ENCODE results near the gene BAG1.

BAG1 gene

DNA sequence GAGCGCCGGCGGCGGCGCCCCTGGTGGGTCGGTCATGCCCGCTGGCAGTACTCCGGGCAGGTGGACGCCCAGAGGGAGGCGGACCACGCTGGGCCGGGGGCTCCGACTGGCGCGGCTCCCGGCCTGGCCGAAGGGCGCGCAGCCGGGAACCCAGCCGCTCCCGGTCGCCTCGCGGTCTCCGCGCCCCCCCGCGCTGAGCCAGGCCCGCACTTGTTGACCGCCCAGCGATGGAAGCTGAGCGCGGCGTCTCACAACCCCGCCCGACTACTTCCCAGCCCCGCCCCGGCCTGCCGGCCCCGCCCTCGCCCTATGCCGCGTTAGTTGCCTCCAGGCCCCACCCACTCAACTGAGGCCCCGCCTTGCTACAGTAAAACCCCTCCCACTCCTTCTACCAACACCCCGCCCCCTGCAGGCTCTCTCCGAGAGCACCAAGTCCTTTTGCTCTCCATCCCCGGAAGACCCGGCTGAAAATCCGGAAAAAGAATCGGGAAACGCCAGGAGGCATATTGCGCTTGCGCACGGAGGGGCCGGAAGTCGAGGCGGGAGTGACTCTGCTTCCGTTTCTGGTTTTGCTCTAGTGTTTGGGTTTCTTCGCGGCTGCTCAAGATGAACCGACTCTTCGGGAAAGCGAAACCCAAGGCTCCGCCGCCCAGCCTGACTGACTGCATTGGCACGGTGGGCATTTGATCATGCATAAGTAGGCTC, at the start of gene BAG1, which contains the start of gene CHMP5:
Gene BAG1 (minus strand): TSS at position 236 of the 705 bp plus-strand sequence.
Gene CHMP5 (plus strand): TSS at position 577 of the 705 bp plus-strand sequence. CDS start 30 bp downstream, at position 607.
- in situ Hi-C loops (cut with HindIII; ENCODE audit: low sequenced_read_pairs) = no loop called here

GRCh38 chr9:33311953-33312352, 47.4 kb upstream of the BAG1 start:
- in situ Hi-C loops (cut with HindIII; ENCODE audit: low sequenced_read_pairs) = no loop called here

DNA sequence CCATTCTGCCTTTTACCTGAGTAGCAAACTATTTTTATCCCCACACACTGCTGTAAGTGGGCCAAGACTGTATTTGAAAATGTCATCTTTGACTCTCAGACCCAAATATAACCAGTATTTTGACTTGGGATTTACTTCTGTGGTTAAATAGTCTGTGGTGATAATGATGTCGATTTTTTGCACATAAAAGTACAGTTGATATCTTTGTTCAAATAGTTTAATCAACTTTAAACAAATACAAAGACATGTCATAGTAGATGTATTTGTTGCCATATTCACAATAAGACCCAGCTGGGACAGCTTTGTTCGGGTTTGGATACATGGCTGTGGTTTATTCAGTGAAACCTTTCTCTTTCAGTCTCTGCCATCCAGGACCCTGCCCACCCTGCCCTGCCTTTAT, 46.2 kb upstream of the BAG1 start:
- in situ Hi-C loops (cut with HindIII; ENCODE audit: low sequenced_read_pairs) = no loop called here

DNA sequence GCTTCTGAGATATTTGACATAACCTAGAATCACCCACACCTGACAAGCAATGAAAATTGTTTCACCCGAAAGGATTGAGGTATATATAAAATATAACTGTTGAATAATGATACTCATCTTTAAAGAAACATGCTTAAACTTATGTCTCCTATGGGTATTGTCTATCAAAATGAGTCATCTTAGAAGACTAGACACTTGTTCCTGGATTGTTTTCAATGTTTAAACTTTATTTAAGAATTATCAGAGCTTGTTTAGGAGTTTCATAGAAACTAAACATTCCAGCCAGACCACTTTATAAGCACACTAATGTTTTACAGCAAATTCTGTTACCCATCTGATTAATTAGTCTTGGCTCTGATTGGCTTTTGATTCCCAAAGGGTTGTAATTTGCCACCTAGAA, 45.4 kb upstream of the BAG1 start:
- in situ Hi-C loops (cut with HindIII; ENCODE audit: low sequenced_read_pairs) = no loop called here

DNA sequence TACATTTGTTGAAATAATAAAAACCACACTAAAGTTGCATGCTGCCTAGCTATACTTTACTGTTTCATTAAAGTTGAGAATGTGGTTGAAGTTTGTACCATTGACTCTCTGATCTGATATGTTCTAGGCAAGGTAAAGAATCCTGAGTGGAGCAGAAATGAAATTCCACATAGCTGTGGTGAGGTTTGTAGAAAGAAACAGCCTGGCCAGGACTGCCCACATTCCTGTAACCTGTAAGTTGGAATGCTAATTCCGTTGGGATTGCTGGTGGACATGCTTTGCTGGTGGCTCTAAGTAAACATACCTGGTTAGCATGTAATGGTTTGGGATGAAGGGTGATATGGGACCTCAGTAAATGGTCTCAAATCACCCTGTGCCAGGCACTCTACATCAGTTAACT, 42.6 kb upstream of the BAG1 start:
- in situ Hi-C loops (cut with HindIII; ENCODE audit: low sequenced_read_pairs) = no loop called here

GRCh38 chr9:33306037-33306436, 41.5 kb upstream of the BAG1 start:
- in situ Hi-C loops (cut with HindIII; ENCODE audit: low sequenced_read_pairs) = no loop called here

DNA sequence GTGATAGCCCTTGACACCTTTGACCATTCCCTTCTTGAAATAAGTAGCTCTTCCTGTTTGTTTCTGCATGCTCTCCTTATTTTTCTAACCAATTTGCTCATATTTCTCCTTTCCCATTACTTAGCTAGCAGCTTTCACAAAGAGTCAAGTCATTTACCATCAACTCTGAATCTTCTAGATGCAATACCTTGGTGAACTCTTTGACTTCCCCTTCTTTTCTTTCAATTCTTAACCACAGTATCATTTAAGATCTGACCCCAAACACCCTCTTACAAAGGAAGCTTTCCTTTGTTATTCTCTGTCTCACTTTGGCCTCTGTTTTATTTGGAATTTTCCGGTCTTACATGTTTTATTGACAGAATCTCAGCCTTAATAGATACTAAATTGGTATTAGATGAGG, 39.9 kb upstream of the BAG1 start:
- in situ Hi-C loops (cut with HindIII; ENCODE audit: low sequenced_read_pairs) = no loop called here

- in situ Hi-C loops (cut with HindIII; ENCODE audit: low sequenced_read_pairs) = no loop called here
Measured at GRCh38 chr9:33300546-33300945, 36.0 kb upstream of the BAG1 start.

DNA sequence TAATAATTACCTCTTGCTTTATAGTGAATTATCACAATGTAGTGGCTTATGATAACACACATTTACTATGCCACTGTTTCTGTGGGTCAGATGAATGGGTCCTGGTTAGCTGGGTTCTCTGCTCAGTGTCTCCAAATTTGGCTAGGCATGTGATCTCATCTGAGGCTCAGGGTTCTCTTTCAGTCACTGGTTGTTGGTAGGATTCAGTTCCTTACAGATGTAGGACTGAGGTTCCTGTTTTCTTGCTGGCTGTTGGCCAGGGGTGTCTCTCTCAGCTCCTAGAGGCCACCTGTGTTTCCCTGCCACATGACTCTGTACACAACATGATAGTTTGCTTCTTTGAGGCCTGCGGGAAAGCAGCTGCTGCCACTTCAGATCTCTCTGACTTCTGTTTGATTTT, 32.9 kb upstream of the BAG1 start:
- in situ Hi-C loops (cut with HindIII; ENCODE audit: low sequenced_read_pairs) = no loop called here

GRCh38 chr9:33295571-33295970, 31.1 kb upstream of the BAG1 start:
- in situ Hi-C loops (cut with HindIII; ENCODE audit: low sequenced_read_pairs) = no loop called here

DNA sequence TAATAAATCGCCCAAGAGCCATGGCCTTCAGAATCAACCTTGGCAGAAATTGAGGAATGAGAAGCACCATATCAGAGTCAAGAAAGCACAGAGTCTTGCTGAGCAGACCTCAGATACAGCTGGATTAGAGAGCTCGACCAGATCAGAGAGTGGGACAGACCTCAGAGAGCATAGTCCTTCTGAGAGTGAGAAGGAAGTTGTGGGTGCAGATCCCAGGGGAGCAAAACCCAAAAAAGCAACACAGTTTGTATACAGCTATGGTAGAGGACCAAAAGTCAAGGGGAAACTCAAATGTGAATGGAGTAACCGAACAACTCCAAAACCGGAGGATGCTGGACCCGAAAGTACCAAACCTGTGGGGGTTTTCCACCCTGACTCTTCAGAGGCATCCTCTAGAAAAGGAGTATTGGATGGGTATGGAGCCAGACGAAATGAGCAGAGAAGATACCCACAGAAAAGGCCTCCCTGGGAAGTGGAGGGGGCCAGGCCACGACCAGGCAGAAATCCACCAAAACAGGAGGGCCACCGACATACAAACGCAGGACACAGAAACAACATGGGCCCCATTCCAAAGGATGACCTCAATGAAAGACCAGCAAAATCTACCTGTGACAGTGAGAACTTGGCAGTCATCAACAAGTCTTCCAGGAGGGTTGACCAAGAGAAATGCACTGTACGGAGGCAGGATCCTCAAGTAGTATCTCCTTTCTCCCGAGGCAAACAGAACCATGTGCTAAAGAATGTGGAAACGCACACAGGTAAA, 30.3 kb upstream of the BAG1 start:
- in situ Hi-C loops (cut with HindIII; ENCODE audit: low sequenced_read_pairs) = no loop called here

DNA sequence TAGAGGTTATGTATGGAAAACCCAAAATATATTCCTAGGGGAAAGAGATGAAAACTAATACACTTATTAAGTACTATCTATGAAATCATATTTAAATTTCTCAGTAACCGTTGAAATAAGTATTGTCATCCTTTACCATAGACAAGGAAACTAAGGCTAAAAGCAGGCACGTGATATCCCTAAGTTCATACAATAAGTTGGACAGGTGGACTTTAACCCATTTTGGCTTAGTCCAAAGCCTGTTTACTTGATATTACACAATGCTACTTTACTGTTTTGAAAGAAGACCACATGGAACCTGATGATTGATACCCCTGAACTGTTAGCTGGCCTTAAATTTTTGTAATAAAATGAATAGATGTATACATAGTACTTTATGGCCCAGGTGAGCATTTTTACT, 29.3 kb upstream of the BAG1 start:
- in situ Hi-C loops (cut with HindIII; ENCODE audit: low sequenced_read_pairs) = no loop called here

- in situ Hi-C loops (cut with HindIII; ENCODE audit: low sequenced_read_pairs) = no loop called here
Measured at GRCh38 chr9:33291901-33292300, 27.4 kb upstream of the BAG1 start.

DNA sequence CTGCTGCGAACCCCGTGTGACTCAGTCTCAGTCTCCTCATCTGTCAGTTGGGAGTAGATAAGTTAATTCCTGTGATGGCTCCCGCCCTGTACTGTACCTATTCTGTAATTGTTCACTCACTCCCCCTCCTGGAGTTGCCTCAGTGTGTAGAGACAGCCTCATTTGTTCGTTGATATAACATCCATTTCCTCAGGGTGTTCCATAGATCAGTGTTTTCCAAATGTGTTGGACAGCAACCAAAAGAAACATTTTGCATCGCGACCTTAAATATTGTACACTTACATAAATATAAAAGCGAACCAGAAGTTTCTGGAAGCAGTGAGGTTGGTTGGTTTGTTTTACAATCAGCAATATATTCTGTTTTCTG, 26.5 kb upstream of the BAG1 start:
- in situ Hi-C loops (cut with HindIII; ENCODE audit: low sequenced_read_pairs) = no loop called here

GRCh38 chr9:33290247-33291030, 25.9 kb upstream of the BAG1 start, which contains the start of gene NFX1:
NFX1 (plus strand) TSS chr9:33290516; CDS start chr9:33290573, 57 bp downstream.
- in situ Hi-C loops (cut with HindIII; ENCODE audit: low sequenced_read_pairs) = no loop called here

DNA sequence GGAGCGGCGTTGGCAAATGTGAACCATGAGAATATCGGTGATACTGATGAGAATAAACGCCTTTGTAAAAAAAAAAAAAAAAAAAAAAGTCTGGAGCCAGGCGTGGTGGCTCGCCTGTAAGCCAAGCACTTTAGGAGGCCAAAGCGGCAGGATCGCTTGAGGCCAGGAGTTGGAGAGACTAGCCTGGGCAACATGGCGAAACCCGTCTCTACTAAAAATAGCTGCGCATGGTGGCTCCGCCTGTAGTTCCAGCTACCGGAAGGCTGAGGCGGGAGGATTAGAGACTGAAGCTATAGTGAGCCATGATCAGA, 25.4 kb upstream of the BAG1 start:
- in situ Hi-C loops (cut with HindIII; ENCODE audit: low sequenced_read_pairs) = no loop called here

DNA sequence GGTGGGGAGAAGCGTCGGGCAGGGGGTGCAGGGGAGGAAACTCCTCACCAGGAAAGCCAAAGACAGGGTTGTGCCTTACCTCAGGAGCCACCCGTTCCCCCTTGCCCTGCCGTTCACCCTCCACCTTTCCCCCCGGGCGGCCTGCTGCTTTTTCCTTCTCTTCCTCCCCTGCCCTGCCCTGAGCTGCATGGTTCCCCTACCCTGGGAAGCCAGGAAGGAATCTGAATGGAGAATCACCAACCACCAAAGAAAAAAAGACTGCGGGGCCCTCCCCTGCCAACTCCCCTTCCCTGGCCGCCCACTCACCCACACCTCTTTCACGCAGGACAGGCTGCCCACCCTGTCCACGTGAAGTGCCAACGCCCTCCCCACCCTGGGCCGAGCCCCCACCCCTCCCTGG, 25.0 kb upstream of the BAG1 start:
- in situ Hi-C loops (cut with HindIII; ENCODE audit: low sequenced_read_pairs) = no loop called here

GRCh38 chr9:33288828-33289483, 24.4 kb upstream of the BAG1 start:
- in situ Hi-C loops (cut with HindIII; ENCODE audit: low sequenced_read_pairs) = no loop called here

DNA sequence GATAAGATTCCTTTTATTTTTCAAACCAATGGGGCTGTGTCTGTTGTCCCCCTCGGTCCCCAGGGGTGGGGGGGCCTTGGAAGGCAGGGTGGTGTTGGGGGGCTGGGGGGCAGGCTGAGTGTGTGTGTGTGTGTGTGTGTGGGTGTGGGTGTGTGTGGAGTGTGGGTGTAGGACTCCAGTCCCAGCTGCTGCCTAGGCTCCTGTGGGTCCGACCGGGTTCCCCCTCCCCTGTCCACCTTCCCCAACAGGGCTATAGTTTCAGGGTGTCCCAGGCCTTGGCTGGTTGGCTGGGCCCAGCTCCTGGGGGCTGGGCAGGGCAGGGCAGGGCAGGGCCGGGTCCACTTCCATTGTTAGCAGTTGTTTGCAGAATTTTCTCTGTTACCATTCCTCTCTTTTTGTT, 23.7 kb upstream of the BAG1 start:
- in situ Hi-C loops (cut with HindIII; ENCODE audit: low sequenced_read_pairs) = no loop called here

DNA sequence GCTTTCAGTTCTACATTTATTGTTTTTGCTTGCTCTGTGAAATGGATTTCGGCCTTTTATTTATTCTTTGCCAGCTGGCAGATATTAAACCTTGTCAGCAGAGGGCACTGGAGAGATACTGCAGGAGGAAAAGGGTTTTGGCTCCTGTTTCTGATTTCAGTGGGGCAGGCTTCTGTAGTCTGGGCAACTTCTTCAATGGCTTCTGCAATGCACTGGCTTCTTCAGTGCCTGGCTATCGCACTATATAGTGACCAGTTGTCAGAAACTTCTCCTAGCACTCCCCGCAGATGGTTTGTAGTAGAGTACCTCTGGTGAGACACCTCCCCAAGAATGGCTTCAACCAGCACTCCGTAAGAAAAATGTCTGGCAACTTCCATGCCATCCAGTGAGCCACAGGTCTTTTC, 22.6 kb upstream of the BAG1 start:
- in situ Hi-C loops (cut with HindIII; ENCODE audit: low sequenced_read_pairs) = no loop called here

- in situ Hi-C loops (cut with HindIII; ENCODE audit: low sequenced_read_pairs) = no loop called here
Measured at GRCh38 chr9:33285502-33285901, 21.0 kb upstream of the BAG1 start.

Data from endothelial cell of hepatic sinusoid (primary cell).